HG03196 (cell line): ENCODE data around the gene UGT1A10.

Experiments
- ATAC-seq: cut with Tn5 transposase; IDR thresholded peaks from one replicate; pipeline ENCODE4 v1.9.1; 2021; ENCODE audit not compliant: unreplicated experiment

The UGT1A10 gene

DNA sequence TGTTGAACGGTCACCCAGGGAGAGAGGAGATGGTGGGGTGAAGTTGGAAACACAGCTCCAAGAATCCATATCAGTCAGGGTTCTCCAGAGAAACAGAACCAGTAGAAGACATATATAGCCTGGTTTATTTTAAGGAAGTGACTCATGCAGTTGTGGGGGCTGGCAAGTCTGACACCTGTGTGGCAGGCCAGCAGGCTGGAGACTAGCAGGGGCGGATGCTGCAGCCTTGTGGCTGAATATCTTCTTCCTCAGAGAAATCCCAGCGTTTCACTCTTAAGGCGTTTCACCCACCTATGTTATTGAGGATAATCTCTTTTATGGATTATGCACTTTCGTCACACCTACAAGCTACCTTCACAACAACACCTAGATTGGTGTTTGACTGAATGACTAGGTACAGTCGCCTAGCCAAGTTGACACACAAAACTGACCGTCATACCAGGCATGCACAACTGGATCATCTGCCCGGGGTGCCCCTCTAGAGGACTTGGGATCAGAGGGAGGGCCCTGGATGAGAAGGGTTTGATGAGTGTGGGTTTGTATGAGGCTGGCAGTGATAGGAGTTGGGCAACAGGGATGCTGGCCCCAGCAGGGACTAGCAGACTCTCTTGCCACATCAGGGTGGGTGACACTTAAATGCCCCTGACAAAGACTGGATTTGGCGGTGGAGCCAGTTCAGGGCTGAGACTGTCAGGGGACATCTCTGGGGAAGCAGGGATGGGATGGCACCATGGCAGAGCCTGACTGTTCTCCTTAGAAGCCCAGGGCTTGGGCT, 165.3 kb downstream of the UGT1A10 start:
- no peak for ATAC-seq

DNA sequence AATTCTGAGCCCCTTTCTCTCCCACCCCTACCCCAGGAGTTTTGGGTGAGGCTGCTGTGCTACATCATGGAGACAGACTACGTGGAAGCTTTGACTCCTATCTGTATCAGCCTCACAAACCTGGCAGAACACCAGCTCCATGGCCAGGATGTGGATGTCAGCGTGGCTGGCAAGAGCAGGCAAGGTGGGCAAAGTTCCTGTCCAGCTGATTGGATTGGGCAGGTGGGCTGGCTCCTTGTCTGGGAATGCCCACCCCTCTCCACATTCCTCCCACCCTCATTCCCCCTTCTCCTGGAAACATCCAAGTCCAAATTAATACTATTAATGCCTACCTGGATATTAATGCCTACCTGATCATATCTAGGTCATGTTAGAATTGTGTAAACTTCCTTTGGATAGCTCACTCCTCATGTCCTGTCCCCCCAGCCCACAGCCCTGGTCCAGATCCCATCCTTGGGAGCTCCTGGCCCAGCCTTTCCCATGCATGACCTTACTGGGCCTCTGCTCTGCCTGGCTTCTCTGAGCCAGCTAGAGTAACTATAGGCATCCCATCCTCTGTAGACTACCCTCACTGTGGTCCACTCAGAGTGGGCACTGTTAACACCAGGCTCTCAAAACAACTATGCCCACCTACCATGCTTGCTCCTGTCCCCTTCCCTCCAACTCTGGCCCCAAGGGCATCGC, 166.0 kb downstream of the UGT1A10 start:
- no peak for ATAC-seq

DNA sequence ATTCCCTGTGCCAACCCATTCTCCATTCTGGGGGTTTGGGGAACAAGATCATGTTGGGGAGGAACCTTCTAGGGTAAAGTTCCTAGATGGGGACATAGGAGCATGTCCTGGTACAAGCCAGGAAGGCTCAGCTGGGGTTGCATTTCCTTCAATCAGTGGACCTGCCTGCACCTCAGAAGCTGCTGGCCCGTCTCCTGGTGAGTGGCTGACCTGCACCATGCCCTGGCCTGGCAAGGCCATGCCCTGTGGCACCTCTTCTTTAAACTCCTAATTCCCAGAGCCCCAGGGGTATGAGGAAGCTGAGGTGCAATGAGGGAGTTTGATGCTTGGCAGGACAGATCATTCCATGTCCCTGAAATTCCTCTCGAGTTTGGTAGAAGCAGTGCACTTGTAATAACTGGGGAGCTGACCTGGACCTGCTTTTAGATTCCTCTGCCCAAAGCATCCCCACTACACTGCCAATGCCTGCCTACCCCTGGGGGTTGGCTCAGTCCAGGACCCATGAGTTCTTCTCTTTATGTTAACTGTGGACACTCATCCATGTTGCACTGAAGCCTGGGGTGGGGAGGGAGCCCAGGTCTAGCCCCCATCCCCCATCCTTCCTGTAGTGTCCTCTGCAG, 167.2 kb downstream of the UGT1A10 start:
- no peak for ATAC-seq

DNA sequence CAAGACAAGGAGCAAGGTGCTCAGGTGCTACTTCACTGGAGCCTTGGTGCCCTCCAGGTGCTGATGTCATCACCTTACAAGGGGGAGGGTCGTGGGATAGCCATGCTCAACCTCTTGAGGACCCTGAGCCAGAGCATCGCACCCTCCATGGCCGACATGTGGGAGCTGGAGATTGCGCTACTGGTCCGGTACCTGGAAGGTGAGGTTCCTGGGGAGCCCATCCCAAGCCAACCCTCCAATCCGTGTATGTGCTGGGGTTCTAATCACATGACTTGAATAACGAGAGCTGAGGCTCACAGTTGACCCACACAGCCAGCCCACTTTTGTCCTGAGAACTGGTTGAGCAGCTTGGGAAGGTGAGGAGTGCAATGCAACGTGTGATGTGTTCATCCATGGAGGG, 167.7 kb downstream of the UGT1A10 start:
- no peak for ATAC-seq

DNA sequence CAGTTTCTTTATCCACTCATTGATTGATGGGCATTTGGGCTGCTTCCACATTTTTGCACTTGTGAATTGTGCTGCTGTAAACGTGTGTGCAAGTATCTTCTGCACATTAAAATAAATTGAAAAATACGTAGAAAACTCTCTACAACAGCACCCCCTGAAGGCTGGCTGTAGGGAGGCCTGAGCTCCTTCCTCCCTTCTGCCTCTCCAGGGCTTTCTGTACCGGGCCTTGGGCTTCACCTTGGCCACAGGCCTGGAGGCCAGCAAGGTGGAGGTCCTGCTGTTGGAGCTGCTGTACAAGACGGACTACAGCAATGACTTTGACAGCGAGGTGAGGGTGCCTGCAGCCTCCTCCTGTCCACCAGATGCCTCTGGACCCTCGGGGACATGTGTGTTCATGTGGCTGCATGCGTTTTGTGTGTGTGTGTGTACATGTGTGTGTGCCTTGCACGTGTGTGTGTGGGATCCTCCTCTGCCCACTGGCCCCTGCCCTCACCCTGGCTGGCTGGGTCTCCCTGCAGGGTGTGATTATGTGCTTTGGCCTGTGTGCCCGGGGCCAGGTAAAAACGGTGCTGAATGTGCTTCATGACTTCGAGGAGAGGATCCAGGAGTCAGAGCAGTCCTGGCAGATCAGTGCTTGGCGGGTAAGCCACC, 171.1 kb downstream of the UGT1A10 start:
- no peak for ATAC-seq

DNA sequence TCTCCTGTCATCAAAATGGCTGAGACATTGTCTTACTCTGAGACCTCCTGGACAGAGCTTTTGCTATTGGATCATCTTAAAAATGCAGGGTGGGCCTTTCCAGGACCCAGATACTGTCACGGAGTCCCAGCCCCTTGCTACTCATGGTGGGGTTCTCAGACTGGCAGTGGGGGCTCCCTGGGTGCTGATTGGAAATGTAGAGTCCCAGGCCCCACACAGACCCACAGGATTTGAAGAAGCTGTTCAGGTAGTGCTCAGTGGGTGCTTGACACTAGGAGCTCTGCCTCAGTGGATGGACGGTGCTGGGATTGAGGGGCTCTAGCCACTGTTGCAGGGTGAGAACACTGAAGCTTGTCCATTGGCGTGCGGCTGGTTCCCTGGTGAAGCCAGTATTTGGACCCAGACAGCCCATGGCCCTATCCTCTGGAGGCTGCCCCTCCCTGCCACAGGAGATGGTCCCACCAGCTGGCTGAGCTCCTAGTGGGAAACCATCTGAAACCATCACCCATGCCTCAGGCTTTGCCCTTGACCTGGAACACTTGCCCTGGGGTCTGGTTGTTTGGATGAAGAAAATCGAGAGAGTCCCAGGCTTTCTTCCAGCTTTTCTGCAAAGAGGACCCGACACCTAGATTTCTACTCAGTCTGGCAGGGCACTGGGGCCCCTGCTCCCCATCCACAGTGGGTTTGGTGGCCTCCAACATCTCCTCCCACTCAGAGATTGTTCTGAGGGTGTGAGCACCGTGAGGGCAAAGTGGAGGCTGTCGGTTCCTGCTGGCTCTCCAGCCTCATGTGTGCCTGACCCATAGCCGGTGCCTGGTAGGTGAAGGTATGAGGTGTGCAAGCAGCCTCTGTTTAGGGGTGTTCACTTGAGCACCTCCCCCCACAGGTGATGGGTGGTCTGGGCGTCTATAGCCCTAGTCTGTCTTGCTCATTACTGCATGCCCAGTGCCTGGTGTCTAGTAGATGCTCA, 172.0 kb downstream of the UGT1A10 start:
- ATAC-seq, result no peak

DNA sequence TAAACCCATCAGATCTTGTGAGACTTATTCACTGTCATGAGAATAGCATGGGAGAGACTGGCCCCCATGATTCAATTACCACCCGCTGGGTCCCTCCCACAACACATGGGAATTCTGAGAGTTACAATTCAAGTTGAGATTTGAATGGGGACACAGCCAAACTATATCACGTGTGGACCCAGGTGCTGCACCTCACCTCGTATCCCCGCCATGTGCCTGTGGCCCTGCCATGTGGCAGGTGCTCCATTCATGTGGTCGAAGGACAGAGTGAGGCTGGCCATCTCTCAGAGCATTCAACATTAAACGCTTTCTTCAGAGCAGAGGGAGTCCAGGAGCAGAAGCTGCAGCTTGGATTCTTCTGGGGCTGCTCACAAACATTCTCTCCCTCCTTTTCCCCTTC, 174.1 kb downstream of the UGT1A10 start:
- no peak for ATAC-seq

DNA sequence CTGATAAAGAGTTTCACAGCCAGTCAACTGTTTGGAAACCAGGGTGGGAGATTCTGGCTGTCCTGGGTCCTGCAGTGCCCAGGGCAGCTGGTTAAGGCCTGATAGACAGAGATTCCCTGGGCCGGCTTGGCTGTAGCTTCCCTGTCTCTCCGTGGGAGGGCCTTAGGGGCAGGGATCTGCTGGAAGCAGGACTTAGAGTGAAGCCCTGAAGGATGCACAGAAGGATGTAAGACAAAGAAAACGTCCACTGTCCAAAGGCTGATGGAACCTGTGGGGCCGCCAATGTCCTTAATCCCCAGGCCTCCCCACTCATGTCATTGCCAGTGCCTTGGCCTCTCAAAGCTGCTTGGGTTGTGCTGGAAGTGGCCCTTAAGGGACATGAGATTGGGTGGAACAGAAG, 174.8 kb downstream of the UGT1A10 start:
- no peak for ATAC-seq

DNA sequence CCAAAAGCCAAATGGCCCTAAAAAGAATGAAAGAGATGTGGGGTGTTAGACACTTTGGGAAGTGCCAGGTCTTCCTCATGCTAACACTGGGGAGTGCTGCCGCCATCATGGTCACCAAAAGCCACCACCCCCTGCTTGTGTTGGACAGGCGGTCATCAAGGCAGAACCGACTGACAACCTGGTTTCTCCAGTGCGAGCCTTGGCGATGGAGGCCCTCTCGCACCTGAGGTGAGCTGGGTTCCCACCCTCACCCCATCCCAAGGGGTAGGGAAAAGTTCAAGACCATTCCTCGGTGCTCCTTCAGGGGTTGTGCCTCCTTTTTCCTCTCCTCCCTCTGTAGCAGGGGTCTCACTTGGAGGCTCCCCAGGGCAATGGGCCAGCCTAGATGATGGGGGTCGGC, 175.5 kb downstream of the UGT1A10 start:
- no peak for ATAC-seq

DNA sequence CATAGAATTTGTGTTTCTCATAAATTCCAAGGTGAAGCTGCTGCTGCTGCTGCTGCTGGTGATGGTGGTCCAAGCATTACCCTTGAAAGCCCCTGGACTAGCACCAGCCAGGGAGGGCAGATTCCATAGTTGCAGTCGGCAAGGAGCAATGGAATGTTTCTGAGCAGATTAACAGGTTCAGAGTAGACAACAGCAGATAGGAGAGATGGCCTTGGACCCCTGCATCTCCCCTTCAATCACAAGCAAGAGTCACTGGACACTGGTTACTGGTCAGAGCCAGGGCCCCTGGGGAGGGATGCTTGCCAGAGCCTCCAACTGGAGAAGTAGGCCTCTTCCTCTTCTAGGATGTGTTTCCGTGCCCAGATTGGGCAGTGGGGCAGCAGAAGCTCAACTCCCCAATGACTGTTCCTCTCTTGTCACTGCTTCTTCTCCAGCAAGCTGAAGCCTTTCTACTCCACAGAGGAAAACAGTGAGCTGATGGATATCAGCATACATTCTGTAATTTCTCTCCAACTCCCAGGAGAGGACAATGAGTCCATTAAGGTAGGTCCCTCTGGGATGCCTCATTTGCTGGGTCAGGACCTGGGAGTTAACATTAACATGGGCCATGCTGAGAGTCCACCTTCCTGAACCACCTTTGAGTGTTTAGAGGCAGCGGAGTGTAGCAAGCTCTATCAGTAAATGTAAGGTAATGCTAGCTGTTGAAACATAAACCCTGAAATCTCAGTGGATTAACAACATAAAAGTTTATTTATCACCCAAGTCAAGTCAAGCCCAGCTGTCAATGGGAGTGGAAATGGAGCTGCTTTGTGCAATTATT, 177.2 kb downstream of the UGT1A10 start:
- no peak for ATAC-seq

DNA sequence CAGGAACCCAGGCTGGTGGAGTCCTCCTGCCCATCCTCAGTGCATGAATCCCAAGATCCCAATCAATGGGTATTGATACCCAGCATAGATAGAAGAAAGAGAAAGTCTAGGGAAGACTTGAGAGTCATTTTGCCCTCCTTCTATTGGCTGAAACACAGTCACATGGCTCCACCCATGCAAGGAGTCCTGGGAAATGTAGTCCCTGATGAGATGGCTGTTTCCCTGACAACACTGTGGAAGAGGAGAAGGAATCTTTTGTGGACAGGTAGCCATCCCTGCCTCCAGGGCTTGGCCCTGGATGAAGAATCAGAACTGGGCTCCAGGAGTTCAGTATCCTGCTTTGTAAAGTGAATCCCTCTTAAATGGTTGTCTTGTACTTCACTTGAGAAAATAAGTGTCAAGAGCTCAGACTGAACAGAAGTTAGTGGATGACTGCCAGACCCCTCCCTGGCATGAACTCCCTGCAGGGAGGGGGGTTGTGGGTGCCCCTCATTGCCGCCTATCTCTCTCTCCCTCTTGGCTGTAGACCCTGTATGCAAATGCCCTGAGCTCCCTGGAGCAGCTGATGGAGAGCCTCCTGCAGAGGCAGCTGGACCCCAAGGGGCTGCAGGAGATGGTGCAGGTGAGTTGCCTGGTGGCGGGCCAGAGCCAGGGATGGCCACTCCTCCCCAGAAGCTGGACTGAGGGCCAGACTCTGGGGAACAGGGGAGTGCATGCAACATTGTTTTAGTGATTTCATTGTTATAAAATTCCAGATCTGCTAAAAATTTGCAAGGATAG, 178.0 kb downstream of the UGT1A10 start:
- ATAC-seq, result no peak

DNA sequence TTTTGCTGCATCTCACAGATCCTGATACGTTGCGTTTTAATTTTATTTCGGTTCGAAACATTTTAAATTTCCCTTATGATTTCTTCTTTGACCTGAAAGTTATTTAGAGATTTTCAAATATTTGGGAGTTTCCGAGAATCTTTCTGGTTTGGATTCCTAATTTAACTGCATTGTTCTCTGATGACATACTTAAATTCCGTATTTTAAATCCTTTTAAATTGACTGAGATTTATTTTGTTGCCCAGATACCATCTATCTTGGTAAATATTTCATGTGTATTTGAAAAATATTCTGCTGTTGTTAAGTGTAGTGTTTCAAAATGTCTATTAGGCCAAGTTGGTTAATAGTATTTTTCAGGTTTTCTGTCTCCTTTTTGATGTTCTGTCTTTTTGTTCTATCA, 179.6 kb downstream of the UGT1A10 start:
- no peak for ATAC-seq

DNA sequence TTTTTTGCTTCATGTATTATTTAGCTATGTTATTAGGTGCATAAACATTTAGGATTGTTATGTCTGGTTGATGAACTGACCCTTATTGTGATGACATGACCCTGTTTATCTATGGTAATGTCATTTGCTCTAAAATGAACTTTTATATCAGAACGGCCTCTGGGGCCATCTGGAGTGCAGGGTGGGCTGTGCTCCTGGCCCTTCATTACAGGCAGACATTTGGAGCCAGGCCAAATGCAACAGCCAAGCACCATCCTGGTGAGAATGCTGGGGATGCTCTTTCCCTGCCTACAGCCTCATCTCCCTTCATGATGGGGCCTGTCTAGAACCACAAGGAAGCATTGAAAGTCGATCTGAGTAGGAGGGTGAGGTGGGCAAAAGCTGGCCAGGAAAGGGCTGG, 180.1 kb downstream of the UGT1A10 start:
- ATAC-seq, result no peak

DNA sequence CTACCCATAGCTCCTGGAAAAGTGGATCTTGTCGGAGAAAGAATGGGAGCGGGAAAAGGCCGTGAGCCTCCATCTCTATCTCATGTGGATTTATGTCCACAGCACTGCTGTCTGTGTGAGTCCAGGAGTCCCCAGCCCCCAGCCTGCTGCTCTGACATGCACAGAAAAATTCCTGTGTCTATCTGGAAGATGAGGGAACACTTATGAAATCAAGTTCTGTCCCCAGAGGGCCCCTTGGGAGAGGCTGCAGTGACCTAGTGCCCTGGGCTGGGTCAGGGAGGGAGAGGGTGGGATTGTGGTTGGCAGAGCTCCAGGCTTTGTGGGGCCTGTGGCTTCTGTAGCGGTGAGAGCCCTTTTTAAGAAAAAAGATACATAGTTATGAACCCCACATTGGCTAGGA, 180.5 kb downstream of the UGT1A10 start:
- no peak for ATAC-seq

DNA sequence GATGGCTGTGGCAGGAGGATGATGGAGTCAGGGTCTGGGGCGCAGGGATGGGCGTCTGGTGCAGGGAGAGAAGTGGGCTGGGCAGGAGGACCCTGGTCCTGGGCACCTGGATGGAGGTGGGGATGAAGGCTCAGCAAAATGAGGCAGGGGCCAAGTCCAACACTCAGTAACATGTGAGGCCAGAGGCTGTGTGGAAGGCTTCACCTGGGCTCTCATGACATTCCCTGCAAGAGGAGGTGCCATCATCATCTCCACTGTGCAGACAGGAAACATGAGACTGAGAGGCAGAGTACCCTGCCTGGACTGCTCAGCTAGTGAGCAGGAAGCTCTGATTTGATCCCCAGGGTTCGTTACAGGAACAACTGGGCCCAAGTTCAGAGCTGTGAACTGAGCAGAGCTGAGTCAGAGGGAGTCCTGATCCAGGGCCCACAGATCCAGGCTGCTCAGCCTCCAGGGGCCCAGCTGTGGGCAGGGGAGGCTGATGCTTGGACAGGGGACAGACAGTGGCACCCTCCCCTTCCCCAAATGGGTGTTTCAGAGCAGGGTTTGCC, 181.2 kb downstream of the UGT1A10 start:
- ATAC-seq, result no peak

DNA sequence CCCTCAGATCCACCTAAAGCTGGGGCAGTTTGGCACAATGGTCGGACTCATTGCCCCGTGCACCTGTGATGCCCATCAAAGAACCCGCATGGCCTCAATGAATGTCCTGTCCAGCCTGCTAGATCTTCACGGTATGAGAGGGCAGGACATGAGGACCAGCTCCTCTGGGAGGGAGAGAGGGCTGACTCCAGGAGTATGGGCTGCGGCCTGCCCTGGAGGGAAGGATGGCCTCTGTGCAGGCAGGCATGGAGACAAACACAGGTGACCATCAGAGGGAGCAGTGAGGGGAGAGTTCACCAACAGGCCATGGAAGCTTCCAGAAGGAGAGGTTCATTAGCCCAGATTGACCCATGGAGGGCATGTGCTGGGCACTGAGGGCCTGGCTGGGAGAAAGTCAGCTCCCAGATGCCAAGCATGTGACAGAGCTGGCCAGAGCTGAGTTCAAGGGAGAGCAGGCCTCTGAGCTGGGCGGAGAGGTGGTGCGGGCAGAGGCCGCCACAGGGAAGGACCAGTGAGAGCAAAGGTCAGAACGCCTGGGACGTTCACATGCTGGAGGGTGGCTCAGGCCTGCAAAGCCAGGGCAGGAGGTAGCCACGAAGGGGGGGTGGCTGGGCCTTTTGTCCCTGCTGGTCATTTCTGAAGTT, 181.9 kb downstream of the UGT1A10 start:
- no peak for ATAC-seq

DNA sequence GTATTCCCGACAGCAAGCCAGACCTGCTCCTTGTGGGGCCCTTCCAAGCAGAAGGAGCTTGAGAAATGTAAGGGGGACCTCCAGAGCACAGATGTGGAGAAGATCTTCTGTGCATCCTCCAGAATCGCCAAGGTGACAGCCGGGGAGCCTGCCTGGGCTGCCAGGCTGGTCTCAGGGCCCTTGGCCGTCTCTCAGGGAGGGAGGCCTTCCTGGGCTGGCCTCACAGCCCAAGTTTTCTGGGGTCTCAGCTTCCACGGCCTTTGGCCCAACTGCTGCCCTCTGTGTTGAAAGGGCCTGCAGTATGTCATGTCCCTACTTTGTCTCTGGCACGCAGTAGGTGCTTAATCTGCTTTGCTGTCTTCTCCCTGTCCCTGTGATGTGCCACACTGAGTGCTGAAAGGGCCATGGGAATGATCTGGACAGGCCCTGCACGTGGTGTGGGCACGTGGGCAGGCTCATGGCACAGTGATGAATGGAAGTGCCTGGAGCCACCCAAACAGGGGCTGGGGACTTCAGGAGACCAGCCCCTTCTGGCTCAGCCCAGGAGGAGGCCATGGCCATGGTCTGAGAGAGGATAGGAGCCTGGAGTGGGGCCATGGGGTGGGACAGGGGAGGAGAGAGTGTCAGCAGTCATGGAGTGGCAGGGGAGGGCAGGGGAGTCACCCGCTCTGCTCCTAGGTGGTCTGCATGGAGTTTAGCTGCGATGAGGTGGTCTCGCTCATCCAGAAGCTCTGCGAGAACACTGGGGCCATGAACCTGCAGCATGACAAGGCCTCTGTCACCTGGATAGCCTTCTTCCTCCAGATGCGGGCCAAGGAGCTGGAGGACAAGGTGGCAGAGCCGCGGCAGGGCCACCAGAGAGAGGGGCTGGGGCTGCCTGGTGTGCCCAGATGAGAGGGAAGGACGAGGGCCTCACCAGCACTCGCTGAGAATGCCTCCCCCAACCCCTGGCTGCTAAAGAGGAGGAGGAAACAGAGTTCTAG, 182.7 kb downstream of the UGT1A10 start:
- ATAC-seq, result no peak
